ENCODE data around the gene C12orf76.
"Not testable (repeated sequence)": the region's sequence is repeated elsewhere in the genome, so short reads cannot be mapped to it uniquely, and the experiment has no call there.

Gene C12orf76

DNA sequence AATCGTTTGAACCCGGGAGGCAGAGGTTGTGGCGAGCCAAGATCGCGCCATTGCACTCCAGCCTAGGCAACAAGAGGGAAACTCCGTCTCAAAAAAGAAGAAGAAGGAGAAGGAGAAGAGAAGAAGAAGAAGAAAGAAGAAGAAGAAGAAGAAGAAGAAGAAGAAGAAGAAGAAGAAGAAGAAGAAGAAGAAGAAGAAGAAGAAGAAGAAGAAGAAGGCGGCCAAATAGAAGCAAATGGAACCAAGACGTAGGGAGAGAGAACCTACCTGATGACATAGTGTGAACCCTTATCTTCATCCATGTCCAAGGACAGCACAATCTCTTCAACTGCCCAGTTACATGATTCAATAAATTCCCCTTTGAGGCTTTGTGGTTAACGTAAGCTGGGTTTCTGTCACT is 19.8 kb upstream of the C12orf76 start:
- H3K4me3 ChIP-seq (ENCODE audit: low read length); DNase-seq (ENCODE audit: low read depth, low spot score): not testable (repeated sequence)

GRCh38 chr12:110067531-110067930 is 19.2 kb upstream of the C12orf76 start:
- peak; percentile 12 for DNase-seq (ENCODE audit: low read depth, low spot score)
- no peak overlapping the region for H3K4me3 ChIP-seq (ENCODE audit: low read length)

DNA sequence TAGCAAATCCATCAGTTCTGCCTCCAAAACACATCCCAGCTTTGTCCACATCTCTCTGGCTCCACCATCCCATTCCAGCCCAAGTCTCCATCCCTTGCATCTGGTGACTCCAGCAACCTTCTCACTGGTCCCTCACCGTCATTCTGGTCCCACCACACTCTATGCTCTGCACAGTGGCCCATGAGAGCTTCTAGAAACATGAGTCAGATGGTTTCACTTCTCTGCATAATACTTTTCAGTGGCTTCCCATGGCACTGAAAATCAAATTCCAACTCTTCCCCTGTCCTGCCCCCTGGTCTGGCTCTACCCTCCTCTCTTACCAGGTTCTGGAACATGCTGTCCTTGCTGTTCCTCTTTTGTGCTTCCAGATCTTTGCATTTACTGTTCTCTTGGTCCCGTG is 17.2 kb upstream of the C12orf76 start:
- H3K4me3 ChIP-seq (ENCODE audit: low read length), result no peak overlapping the region
- DNase-seq (ENCODE audit: low read depth, low spot score), result no peak

GRCh38 chr12:110062241-110062640 is 13.9 kb upstream of the C12orf76 start:
- DNase-seq (ENCODE audit: low read depth, low spot score), result no peak

GRCh38 chr12:110059651-110060000 is 11.3 kb upstream of the C12orf76 start:
- no peak overlapping the region for H3K4me3 ChIP-seq (ENCODE audit: low read length)
- no peak for DNase-seq (ENCODE audit: low read depth, low spot score)

More at GRCh38 chr12:110062241-110062640, 13.9 kb upstream of the C12orf76 start:
- no peak overlapping the region for H3K4me3 ChIP-seq (ENCODE audit: low read length)

DNA sequence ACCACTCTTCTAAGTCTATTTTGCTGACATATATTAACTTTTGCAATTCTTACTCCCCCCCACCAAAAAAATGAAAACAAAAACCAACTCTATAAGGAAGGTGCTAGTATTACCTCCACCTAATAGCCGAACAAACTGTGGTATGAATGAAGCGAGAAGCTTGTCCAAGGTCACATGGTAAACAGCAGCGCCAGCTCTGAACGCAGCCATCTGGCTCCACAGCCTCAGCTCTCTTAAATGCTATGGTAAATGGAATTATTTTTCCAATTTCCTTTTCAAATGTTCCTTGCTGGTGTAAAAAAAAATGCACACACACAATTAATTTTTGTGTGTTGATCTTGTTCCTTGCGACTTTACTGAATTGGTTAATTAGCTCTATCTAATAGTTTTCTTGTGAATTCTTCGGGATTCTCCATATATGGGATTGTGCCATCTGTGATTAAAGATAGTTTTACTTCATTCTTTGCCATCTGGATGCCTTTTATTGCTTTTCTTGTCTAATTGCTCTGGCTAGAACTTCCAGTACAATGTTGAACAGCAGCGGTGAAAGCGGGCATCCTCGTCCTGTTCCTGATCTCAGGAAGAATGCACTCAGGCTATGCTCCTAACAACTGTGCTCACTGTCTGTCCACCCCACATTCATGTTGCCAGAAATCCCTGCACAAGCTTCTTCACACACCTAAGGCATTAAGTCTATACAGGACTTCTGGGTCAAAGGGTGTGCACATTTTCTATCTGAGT is 10.7 kb upstream of the C12orf76 start:
- no peak for DNase-seq (ENCODE audit: low read depth, low spot score)

DNA sequence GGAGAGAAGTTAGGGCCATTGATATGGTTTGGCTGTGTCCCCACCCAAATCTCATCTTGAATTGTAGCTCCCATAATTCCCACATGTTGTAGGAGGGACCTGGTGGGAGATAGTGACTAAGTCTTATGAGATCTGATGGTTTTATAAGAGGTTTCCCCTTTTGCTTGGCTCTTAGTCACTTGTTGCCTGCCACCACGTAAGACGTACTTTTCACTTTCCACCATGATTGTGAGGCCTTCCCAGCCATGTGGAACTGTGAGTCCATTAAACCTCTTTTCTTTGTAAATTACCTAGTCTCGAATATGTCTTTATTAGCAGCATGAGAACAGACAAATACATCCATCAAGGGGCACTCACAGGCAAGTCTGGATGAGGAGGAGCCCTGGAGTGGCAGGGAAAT is 8.3 kb upstream of the C12orf76 start:
- DNase-seq (ENCODE audit: low read depth, low spot score); H3K4me3 ChIP-seq (ENCODE audit: low read length): not testable (repeated sequence)

More for the DNA sequence above, 10.7 kb upstream of the C12orf76 start:
- no peak overlapping the region for H3K4me3 ChIP-seq (ENCODE audit: low read length)

DNA sequence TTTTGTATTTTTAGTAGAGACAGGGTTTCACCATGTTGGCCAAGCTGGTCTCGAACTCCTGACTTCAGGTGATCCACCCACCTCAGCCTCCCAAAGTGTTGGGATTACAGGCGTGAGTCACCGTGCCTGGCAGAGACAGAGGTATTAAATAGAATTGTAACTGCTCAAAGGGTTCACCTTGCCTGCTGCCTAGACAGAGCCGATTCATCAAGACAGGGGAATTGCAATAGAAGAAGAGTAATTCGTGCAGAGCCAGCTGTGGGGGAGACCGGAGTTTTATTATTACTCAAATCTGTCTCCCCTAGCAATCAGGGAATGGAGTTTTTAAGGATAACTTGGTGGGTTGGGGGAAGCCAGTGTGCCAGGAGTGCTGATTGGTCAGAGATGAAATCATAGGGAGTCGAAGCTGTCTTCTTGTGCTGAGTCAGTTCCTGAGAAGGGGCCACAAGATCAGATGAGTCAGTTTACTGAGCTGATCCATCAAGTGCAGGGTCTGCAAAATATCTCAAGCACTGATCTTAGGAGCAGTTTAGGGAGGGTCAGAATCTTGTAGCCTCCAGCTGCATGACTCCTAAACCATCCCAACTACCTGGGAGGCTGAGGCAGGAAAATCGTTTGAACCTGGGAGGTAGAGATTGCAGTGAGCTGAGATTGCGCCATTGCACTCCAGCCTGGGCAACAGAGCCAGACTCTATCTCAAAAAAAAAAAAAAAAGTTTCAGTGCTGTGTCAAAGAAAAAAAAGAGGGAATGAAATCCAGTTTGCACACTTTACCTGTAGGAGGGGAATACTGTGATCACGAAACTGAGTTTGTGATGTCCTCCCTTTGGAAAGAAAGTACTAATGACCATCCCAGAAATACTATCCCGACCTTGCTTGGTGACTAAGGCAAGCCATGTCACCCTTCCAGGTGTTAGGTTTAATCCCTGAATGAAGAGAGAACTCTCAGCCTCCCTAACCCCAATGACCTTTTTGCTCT is 7.3 kb upstream of the C12orf76 start:
- DNase-seq (ENCODE audit: low read depth, low spot score); H3K4me3 ChIP-seq (ENCODE audit: low read length): not testable (repeated sequence)

GRCh38 chr12:110050927-110051326 is 2.6 kb upstream of the C12orf76 start:
- DNase-seq (ENCODE audit: low read depth, low spot score), result no peak
- no peak overlapping the region for H3K4me3 ChIP-seq (ENCODE audit: low read length)

GRCh38 chr12:110049666-110050065 is 1.3 kb upstream of the C12orf76 start:
- not testable (repeated sequence) for H3K4me3 ChIP-seq (ENCODE audit: low read length); DNase-seq (ENCODE audit: low read depth, low spot score)

GRCh38 chr12:110049034-110049433 is 712 bp upstream of the C12orf76 start:
- H3K4me3 ChIP-seq (ENCODE audit: low read length), result peak overlapping the region; percentile 79
- not testable (repeated sequence) for DNase-seq (ENCODE audit: low read depth, low spot score)

DNA sequence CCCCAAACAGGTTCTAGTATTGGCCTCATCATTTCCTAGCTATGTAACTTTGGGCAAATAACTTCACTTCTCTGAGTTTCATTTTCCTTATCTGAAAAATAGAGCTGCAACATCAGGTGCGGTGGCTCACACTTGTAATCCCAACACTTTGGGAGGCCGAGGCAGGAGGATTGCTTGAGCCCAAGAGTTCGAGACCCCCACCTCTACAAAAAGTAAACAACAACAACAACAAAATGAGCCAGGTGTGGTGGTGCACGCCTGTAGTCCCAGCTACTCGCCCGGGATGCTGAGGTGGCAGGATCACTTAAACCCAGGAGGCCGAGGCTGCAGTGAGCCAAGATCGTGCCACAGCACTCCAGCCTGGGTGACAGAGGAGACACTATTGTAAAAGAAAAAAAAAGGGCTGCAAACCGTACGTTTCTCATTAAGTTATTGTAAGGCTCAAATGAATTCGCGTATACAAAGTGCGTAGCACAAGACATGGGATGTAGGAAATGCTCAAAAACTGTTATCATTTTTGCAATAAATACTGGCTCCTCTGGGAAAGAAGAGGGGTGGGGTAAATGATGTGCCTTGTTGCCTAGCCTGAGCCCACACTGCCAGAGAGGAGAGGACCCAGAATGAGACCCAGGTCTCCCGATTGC is 903 bp downstream of the C12orf76 start:
- peak overlapping the region; percentile 79 for H3K4me3 ChIP-seq (ENCODE audit: low read length)
- DNase-seq (ENCODE audit: low read depth, low spot score), result no peak

GRCh38 chr12:110046451-110047187 is 1.7 kb downstream of the C12orf76 start:
- H3K4me3 ChIP-seq (ENCODE audit: low read length), result peak overlapping the region; percentile 79; the same call in 1 of the 2 replicates
- DNase-seq (ENCODE audit: low read depth, low spot score), result no peak

GRCh38 chr12:110042264-110042663 is 6.1 kb downstream of the C12orf76 start:
- H3K4me3 ChIP-seq (ENCODE audit: low read length), result no peak overlapping the region
- no peak for DNase-seq (ENCODE audit: low read depth, low spot score)

DNA sequence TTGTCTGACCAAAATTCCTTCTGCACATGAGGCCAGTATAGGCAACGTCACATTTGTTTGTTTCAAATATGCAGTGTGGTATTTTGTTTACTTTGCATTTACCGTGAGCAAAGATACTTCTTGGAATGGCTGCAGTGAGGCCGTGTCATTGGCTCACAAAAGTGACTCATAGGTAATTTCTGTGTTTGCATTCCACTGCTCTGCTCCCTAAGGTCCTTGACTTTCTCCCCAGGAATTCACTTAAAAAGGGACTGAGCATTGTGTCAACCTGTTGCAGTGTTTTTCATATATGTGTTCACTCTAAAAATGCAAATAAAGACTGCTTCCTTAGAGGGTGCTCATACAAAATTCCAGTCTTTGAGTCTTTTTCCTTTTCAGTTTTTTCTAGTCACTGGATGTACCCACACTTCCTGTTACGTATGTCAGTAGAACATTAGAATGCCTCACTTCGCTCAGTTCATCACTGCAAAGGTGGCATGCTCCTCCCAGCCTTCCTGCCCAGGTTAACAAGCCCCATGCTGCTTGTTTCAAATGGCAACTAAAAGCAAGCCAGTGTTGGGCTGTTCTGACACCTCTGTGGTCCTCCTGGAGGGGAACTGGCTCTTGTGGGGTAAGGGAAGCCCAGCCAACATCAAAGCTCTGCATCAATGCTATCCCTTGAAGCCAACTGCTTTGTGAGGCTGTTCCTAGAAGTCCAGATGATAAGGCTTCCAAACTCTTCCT is 9.1 kb downstream of the C12orf76 start:
- peak; percentile 35 for DNase-seq (ENCODE audit: low read depth, low spot score)
- no peak overlapping the region for H3K4me3 ChIP-seq (ENCODE audit: low read length)

DNA sequence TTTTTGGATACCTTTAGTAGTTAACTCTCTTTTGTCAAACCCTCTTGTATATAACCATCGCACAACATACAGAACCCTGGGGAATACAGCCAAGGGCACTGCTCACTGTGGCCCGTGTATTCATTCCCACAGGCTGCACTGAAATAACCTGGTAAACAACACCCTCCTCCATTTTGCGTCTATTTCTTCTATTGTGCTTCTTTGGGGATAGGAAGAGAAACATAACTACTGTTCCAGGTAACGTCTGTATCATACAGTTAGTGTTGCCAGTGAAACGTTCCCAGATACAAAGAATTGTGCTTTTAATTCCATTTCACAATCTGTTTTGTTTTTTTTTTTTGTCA is 9.6 kb downstream of the C12orf76 start:
- no peak for DNase-seq (ENCODE audit: low read depth, low spot score)
- no peak overlapping the region for H3K4me3 ChIP-seq (ENCODE audit: low read length)

DNA sequence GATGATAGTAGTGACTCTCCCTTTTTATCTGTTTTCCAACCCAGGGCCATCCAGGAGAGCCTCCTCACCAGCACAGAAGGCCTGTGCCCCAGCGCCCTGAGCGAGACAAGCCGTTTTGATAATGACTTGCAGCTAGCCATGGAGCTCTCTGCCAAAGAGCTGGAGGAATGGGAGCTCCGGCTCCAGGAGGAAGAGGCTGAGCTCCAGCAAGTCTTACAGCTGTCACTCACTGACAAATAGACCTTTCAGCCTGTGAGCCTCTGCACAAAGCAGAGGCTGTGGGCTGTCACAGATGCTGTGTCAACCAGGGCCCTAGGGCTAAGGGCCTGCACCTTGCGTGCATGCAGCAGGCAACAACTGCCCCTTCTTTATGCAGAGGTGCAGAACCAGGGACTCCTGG is 11.0 kb downstream of the C12orf76 start:
- no peak for DNase-seq (ENCODE audit: low read depth, low spot score)
- no peak overlapping the region for H3K4me3 ChIP-seq (ENCODE audit: low read length)

DNA sequence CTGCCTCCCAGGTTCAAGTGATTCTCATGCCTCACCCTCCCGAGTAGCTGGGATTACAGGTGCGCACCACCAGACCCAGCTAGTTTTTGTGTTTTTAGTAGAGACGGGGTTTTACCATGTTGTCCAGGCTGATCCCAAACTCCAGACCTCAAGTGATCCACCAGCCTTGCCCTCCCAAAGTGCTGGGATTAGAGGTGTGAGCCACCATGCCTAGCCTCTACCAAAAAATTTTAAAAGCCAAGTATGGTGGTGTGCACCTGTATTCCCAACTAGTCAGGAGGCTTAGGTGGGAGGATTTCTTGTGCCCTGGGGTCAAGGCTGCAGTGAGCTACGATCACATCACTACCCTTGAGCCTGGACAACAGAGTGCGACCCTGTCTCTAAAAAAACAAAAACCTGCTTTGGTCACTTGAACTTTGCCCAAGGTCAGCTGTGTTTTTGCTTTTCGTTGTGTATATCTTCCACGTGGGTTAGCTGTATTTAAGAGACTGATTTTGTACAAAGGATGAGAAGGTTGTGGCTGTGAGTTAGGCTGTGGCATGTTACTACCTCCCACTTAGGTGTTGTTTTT is 12.7 kb downstream of the C12orf76 start:
- DNase-seq (ENCODE audit: low read depth, low spot score), result no peak
- no peak overlapping the region for H3K4me3 ChIP-seq (ENCODE audit: low read length)
